GM21390 (cell line): ENCODE data around the gene IFFO2.

ENCODE experiments used
- ATAC-seq: cut with Tn5 transposase; IDR thresholded peaks from one replicate; pipeline ENCODE4 v1.9.1; 2021; ENCODE audit not compliant: unreplicated experiment

The IFFO2 gene

GRCh38 chr1:18856435-18856834, 100.0 kb downstream of the IFFO2 start:
- ATAC-seq: no peak

GRCh38 chr1:18855573-18855972, 100.9 kb downstream of the IFFO2 start:
- no peak for ATAC-seq

GRCh38 chr1:18854331-18855025, 102.0 kb downstream of the IFFO2 start:
- no peak for ATAC-seq
